Stomach (tissue), 4 donors: ENCODE data around the gene PLCXD3.

Experiments used
- EP300 ChIP-seq: sonication (generic); formaldehyde crosslinking; IDR thresholded peaks from one replicate; pipeline ENCODE4 v1.6.1; 2017; ENCODE audit warnings: antibody characterized with exemption
- POLR2A ChIP-seq, 4 donors: fragments of 450-650 bp; IDR thresholded peaks; one replicate each; pipeline ENCODE4 v1.6.1; 2016; ENCODE audit warnings: antibody characterized with exemption in 4 of 4, control low read depth in 2 of 4, mild to moderate bottlenecking in 1 of 4, moderate library complexity in 1 of 4
- POLR2AphosphoS5 ChIP-seq, 3 donors: sonication (generic); formaldehyde crosslinking; IDR thresholded peaks; one replicate each; pipeline ENCODE4 v1.6.1; 2016; ENCODE audit warnings: antibody characterized with exemption in 3 of 3
- TF ChIP-seq, protein P1 (sequence below), 7 experiments: fragments of 450-650 bp in 4 of 7; fragments of 200-600 bp in 3 of 7; sonication (generic) in 3 of 7; IDR thresholded peaks; one replicate each; pipeline ENCODE4 v1.5.1; 2016 to 2019; ENCODE audit warnings: antibody characterized with exemption in 7 of 7, control low read depth in 2 of 7, mild to moderate bottlenecking in 1 of 7

DNA sequence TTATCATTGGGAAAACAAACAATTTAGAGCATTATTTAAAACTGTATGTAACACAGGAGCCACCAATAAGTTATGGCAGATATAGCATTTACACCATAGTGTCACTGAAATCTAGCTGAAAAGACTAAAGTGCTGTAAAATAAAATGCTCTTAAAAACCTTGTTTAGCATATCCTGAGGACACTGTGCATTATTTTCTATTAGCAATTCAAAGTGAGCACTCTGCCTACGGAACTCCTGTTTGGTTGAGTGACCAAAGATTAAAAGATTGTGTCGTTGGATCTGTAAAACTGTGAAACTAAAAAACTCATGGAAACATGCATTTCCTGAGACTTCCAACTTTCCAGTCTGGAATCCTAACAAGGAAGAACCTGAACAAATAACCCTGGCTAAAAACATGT is 201.1 kb downstream of the PLCXD3 start:
- TF ChIP-seq, protein P1, sequence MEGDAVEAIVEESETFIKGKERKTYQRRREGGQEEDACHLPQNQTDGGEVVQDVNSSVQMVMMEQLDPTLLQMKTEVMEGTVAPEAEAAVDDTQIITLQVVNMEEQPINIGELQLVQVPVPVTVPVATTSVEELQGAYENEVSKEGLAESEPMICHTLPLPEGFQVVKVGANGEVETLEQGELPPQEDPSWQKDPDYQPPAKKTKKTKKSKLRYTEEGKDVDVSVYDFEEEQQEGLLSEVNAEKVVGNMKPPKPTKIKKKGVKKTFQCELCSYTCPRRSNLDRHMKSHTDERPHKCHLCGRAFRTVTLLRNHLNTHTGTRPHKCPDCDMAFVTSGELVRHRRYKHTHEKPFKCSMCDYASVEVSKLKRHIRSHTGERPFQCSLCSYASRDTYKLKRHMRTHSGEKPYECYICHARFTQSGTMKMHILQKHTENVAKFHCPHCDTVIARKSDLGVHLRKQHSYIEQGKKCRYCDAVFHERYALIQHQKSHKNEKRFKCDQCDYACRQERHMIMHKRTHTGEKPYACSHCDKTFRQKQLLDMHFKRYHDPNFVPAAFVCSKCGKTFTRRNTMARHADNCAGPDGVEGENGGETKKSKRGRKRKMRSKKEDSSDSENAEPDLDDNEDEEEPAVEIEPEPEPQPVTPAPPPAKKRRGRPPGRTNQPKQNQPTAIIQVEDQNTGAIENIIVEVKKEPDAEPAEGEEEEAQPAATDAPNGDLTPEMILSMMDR (IDR thresholded peaks at IDR 0.05) = no peak
- TF ChIP-seq POLR2AphosphoS5 (IDR thresholded peaks at IDR 0.05) = no peak
- TF ChIP-seq POLR2A (IDR thresholded peaks at IDR 0.05) = no peak
- no peak for TF ChIP-seq EP300
